UCSD-AML1 (cell line): ENCODE results near the gene HOTAIR.

Experiments
- DNase-seq: peaks from one replicate; lab custom pipeline; 2025; ENCODE audit not compliant: unreplicated experiment; lab: John Stamatoyannopoulos, UW

Gene HOTAIR

DNA sequence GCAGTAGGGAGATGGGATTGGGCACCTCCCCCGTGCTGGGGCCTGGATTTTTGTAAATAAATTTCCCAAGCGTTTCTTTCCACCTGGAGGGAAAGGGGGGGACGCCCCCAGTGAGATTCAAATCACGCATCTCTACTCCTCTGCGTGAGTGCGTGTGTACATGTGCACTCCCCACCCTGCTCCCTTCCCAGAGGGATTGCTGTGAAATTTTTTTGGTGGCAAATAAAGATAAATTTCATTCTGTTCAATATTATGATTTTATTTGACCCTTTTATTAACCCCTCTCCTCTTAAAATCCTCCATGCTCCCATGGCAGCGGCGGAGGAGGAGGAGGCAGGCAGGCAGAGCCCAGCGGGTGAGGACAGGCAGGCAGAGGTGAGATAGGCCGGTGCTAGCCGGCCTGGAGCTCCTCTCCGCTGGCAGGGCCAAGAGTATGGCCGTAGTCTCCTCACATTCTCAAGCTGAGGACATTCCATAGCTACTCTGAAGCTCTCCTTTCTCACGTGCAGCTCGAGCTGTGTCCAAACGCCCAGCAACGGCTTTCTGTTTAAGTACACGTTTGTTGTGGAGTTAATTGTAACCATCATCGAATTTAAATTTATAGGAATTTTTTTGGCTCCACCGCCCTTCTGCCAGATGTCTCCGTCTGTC lies 1.5 kb upstream of the HOTAIR start:
- DNase-seq, result no peak

DNA sequence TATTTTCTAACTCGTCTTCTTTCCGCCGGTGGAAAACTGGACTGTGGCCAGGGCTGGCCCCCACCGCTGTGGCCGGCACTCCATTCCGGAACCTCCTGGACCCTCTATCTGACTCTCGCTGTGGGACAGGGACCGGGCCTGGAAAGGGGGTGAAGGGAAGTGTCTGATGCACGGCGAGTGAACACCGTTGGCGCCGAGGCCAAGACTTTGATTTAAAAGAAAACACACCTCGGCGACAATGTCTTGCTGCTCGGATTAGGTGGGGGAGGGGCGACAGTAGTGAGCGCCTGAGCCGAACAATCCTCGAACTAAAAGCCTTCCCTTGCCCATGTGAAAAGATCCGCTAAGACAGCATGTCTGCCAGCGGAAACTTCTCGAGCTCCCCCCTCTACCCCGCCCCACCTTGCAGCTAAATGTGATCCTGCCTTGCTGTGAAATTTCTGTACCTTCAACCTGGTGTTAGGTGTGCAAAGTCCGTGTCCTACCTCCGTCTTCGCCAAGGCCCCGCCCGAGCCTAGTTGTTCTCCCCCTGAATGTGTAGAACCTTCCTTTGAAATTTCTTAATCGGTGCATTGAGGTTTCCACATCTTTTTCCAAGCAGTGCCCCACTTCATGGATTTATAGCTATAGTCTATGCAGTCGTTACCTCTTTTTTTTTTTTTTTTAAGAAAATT lies 862 bp upstream of the HOTAIR start:
- no peak for DNase-seq

DNA sequence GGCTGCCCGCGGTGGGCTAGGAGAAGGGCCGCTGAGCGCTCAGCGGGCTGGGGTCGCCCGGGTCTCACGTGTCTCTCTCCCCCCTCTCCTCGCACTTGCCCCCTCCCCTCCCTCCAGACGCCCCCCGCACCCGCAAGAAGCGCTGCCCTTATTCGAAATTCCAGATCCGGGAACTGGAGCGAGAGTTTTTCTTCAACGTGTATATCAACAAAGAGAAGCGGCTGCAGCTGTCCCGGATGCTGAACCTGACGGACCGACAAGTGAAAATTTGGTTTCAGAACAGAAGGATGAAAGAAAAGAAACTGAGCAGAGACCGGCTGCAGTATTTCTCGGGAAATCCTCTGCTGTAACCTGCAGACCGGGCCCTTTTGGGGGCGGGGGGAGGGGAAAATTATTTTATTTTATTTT lies 314 bp upstream of the HOTAIR start:
- no peak for DNase-seq

DNA sequence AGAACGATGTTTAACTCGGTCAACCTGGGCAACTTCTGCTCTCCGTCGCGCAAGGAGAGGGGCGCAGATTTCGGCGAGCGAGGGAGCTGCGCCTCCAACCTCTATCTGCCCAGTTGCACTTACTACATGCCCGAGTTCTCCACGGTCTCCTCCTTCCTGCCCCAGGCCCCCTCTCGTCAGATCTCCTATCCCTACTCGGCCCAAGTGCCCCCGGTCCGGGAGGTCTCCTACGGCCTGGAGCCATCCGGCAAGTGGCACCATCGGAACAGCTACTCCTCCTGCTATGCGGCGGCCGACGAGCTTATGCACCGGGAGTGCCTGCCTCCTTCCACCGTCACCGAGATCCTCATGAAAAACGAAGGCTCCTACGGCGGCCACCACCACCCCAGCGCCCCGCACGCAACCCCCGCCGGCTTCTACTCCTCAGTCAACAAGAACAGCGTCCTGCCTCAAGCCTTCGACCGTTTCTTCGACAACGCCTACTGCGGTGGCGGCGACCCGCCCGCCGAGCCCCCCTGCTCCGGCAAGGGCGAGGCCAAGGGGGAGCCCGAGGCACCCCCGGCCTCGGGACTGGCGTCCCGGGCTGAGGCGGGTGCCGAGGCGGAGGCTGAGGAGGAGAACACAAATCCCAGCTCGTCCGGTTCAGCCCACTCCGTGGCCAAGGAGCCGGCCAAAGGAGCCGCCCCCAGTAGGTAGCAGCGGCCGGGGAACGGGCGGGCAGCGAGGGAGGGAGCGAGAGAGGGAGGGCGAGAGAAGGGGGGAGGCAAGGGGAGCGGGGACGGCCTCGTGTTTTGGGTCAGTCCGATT lies 1.3 kb downstream of the HOTAIR start:
- no peak for DNase-seq

DNA sequence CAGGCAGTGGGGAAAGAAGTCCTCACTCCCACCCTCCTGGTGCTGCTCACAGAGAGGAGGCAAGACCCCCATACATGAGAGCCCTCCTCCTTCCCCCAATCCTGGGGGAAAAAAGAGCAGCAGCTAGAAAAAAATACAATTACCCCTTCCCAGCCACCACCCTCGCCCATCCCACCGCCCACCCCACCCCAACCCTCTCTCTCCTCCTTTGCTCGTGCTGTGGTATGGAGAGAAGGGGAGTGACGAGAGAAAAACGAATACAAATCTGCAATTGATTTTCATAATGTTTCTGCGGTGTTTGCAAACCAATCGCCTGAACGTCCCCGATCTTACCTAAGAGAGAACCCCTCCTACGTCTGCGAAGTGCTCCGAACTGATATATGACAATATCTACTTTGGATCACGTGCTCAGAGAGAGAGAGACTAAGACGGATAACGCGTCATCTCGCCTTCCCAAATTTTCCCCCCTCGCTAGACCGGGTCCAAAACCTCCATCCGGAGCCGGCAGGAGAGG lies 2.0 kb downstream of the HOTAIR start, which contains the start of gene HOXC11:
TSS of gene HOXC11 (plus strand) at position 405 of the 514 bp plus-strand sequence. CDS start 116 bp downstream, outside the sequence.
- DNase-seq, result no peak

DNA sequence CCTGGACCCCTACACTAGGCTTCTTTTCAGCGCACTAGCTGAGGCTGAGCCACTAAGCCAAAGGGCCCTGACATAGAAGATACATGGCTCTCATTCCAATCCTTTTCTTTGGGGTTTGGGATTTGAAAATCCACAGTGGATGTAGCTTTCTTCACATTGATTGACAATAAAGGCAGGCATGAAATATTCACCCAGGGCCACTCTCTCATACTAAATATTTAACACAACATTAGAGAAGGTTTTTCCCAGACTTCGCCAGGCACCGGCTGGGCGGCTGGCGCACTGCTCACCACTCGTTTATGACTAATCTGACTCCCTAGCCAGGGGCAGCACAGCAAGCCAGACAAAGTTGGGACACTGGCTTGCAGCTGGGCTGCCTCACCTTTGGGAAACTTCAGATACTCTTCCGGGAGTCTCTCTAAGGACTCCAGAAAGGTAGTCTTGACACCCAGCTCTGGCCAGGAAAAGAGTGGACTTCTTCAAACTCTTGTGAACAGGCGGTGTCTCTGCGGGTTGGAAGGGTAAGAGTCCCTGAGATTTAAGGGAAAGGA lies 2.5 kb downstream of the HOTAIR start:
- DNase-seq, result no peak

DNA sequence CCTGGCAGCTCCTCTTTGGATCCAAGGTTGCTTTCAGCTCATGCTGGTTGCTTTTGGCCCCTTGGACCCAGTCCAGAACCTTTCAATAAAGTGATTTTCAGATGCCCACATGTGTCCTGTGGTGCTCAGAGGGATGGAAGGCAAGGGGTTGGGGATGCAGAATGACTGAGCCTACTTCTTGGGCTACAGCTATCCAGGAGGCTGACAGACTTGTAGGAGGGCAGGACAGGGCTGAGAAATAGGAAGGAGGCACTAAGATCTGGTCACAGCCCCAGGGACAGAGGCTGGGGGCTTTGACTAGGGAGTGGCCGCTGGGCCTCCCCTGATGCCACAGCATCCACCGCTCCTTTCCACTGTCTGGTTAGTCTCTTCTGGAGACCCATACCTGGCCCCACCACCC lies 3.1 kb downstream of the HOTAIR start:
- no peak for DNase-seq

DNA sequence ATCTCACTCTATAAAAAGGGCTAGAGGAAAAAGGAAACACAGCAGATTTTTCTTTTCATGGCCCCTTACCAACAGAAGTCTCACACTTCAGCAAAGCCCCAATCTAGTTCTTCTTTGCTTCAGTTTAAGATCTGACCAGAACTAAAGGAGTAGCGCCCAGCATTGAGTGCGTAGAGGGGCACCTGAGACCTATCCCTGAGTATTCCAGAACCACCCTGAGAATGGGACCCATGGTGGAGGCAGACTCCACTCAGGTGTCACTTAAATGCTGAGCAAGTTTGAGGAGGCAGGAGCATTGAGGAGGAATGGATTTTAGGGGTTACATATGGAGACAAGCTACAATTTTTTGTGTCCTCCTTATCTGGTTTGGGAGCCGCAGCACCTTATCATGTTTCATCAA lies 3.6 kb downstream of the HOTAIR start:
- DNase-seq, result no peak

DNA sequence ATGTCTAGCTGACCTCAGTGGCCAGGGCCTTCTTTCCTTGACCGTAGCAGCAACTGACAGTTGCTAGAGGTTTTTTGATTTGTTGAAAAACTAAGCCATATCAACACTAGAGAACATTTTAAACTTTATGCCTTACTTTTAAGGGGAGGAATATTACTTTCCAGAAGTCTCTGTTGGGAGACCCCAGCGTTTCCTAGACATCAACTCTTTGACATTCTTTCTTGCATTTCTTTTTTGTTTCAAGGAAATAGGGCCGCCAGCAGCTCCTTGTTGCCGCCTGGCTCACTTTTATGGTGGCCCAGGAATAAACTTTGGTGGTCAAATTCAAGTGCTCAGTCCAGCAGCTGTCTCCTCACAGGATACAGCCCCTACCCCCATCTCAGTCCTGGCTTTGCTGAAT lies 4.3 kb downstream of the HOTAIR start:
- DNase-seq, result no peak

DNA sequence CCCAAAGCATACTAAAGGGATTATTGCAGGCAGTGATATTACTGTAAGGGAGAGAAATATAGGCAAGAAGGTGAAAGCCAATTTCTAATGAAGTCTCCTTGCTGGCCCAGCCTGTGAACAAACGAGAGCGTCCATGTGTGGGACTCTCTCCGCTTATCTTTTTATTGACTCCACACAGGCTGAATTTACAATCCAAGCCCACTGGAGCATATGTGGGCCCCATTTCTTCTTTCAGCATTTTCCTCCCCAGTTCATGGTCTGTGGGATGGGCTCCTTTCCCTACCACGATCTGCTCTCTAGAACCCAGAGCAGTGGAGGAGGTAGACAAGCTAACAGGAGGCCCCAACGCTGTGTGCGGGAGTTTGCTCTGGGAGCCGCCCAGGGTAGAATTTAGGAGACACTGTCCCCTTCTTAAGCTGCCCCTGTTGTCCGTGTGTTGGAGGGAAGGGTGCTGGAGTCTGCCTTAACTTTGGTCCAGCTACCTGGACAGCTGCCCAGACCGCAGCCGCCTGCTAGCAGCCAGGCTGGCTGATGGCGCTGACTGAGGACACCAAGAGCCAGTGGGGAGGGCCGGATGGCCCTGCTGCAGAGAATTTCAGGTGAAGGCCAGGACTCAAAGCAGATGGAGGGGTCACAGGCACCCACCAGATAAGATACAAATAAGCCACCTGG lies 5.0 kb downstream of the HOTAIR start:
- no peak for DNase-seq

DNA sequence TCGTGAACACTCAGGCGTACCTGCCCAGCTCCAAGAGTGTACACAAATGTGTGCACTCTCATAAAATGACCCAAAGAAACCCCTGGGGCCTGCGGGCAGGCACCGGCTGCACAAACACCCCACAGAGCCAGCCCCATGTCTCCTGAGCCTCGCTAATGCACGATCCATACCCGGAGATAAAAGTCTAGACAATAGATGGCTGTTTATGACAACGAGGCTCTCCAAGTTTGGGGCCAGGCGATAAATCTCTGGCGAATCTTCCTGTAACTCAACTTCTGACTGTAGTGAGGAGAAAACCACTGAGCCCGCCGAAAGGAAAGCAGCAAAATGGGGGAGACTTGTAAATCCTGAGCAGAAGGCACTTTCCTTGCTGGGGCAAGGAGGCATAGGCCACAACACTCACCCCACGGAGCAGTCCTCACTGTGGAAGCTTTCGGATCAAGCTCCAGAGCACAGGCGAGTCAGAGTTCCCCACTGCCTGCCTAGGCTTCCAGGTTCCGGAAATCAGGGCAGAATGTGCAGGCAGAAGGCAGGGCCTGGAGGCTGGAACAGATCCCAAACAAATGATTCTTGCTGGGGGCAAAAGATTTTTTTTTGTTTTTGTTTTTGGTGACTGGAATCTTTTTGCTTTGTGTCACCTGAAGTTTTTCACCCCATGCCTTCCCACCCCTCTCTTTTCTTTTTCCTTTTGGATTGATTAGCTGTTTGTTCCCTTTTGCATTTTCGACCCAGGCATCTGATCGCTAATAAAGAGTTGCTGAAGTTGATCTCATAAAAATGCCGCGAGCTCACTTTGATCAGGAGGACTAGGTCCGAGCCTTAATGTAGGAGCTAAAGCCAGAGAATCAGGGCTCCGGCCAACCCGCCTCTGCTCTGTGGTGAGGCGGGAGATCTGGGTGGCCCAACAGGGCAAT lies 6.3 kb downstream of the HOTAIR start:
- DNase-seq, result no peak

DNA sequence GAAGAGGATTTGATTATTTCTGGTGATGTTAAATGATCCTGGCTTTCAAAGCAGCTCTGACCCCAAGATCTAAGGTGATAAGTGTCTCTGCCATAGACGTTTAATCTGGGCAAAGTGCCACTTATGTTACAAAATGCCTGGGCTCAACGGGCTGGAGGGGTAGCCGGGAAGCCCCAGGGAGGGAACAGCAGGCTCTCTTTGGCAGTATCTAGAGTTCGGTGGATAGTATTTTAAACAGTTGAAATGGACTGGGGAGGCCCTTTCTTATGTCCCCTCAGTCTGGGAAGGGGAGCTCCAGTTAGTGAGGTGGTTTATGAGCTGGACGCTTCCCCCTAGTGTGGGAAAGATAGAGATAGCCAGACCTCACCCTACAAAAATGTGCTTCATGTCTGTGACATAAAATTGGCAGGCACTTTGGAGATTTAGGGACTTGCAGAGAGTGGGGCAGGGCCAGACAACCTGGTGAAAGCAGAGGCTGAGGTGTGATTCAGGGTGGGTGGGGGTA lies 7.3 kb downstream of the HOTAIR start:
- no peak for DNase-seq

DNA sequence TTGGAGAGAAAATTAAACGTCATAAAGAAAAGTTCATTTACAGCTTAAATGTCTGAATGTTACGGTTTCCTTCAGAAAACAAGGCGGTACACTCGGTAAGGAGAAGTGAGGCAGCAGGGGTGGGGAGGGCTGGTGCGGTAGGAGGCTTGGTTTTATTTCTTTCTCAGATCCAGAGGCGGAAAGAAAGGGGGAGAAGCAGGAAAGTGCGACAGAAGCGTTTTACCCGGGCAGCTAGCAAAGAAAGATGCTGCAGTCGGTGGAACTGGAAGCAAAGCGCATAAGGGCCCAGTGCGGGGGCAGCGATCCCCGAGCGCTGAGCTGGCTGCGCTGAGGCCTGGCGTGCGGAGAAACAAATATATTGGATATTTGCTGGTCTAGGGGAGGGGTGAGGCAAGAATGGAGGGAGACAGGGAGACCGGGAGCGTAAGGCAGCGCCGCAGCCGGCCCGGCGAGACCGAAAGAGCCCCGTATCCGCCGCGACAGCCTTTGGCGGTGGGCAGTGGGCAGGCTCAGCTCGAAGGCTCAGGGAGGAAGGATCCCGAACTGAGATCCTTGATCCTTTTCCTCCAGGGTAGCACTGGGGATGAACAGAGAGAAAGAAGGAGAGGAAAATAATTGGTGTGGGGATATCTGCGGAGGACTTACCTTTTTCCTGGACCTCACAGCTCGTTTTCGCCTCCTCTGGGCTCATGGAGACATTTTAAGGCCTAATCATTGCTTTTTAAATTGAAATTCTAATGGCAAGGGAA lies 8.2 kb downstream of the HOTAIR start:
- DNase-seq, result no peak

DNA sequence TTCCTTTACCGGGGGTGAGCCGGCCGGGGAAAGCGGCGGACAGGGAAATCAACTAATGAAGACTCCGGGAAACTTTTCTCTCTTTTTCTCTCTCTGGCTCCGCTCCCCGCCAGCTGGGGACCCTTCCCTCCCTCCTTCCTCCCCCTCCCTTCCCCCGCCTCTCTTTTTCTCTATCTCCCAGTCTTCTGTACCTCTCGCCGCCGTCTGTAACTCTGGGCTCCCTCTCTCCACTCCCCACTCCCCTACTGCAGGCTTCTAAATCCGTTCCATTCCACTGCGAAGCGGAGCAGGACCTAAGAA lies 8.7 kb downstream of the HOTAIR start:
- no peak for DNase-seq

DNA sequence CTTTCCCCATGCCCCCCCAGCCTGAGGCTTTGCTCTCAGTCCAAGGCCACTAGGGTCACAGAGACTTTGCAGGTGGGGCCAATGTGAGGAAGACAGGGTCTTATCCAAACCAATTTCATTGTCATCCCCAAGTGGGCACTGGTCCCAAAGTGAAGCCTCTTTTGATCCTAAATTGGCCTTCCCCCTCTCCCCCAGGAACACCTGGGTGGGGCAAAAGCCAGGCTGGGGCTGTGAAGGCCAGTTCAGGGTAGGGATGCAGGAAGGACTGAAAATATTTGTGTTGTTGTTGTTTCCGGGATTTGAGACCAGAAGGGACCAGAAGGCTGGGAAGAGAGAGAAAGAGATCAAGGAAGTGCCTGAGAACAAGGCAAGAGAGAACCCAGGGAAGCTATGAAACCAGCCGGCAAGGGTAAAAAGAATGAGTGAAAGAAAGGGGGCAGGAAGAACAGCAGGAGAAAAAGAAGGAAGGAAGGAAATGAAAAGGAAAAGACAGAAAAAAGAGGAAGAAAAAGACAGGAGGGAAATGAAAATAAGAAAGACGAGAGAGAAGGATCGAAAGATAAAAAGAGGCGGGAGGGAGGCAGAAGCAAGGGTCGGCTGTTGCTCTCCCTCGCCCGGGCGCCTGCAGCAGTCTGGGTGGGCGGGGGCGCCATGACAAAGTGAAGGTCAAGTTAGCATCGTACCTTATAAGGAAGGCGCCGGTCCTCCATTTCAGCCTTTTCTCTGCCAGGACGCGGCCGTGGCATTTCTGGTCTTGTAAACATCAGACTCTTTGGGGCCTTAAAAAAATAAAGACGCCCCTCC lies 9.3 kb downstream of the HOTAIR start:
- DNase-seq, result no peak

DNA sequence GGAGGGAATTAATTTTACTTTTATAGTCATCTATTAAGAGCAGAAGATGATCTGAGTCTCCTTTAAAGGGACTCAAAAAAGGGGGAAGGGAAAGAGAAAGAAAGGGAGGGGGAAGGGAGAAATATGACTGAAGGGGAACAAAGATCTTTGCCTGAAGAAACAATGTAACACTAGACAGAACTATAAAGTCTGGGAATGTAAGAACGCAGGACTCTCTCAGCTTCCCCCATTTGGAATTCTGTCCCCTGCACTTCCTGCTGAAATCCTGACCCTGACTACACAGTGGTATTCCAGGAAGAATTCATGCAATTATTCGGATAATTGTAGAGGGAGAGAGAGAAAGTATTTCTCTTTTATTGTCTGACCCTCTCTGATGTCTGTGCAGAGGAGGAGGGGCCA lies 10.4 kb downstream of the HOTAIR start:
- no peak for DNase-seq

DNA sequence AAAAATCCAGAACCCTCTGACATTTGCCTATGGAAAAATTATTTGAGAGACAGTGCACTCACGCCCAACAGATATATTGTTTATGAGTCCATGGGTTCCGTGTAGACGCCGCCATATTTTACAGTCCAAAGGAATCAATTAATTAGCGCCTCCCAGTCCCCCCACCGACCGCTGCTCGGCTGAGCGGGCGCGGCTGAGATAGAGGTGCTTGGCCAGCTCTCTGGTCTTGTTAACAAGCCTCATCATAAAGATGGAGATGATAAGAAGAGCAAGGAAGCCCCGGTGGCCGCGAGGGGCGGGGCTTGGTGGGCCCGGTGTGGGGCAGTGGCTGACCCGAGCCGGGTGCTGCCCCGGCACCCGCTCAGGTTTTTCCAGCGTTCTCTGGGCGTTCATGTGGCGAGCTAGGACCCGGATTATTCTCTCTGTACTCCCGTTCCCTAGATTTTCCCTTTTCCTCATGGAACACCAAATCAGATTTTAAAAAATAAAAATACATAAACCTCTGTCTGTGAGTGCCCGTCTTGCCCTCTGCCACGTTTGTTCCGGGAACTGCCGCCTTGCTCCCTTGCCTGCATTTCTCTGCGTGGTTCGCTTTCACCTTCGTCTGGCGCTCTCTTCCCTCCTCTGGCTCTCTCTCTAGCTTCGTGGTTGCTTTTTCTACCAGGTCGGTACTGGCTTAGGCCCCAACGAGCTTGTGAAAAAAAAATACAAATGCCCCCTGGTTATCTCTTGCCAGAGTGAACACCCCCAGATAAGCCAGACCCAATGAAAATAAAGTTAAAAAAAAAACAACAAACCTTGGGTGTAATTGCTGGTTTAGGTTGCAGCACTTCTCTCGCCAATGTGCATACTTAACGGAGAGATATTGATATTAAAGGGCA lies 11.1 kb downstream of the HOTAIR start:
- DNase-seq, result no peak
